Caco-2 (cell line): ENCODE measurements around the gene PCDHGA6. TPM values are rescaled to one million over a fixed set of nuclear protein-coding genes. Genes with fewer than 3 reads are reported as not detected.

ENCODE experiments used
- BruUV-seq: library from RNA; stranded (reverse); fragments of 400-500 nt; replicated peaks from 2 replicates; lab custom pipeline; 2021; lab: Mats Ljungman, UMichigan
- CTCF ChIA-PET: fragments of 300-600 bp; sonication (Branson Sonifier 250); formaldehyde crosslinking; loops from one replicate; lab custom pipeline; 2022; ENCODE audit warnings: antibody characterized with exemption; lab: Charles Lee
- POLR2A ChIA-PET: fragments of 300-600 bp; sonication (Branson Sonifier 250); formaldehyde crosslinking; loops from one replicate; lab custom pipeline; 2022; ENCODE audit warnings: antibody characterized with exemption; lab: Charles Lee
- DNase-seq, 2 experiments: peaks; one replicate each; pipeline versions ENCODE4 v3.0.0 to v3.0.0-alpha.2; 2020 to 2022
- H3K27me3 ChIP-seq: replicated peaks from 2 replicates; pipeline ENCODE4 v1.6.0; 2011; ENCODE audit warnings: low read length; ENCODE audit not compliant: control insufficient read depth, insufficient read depth
- H3K36me3 ChIP-seq: 2 replicates; pipeline ENCODE4 v1.5.1; 2011; ENCODE audit warnings: low read length; ENCODE audit not compliant: control insufficient read depth, insufficient read depth
- H3K4me1 ChIP-seq: fragments of 250-450 bp; sonication (Bioruptor Pico); 2 replicates; pipeline ENCODE4 v1.5.1; 2020; ENCODE audit warnings: mild to moderate bottlenecking
- H3K4me3 ChIP-seq: 2 replicates; pipeline ENCODE4 v1.5.1; 2011; ENCODE audit warnings: low read depth, mild to moderate bottlenecking, control low read depth, low read length
- H3K9me3 ChIP-seq: fragments of 250-450 bp; sonication (Bioruptor Pico); 2 replicates; pipeline ENCODE4 v1.5.1; 2020; ENCODE audit warnings: mild to moderate bottlenecking, moderate library complexity
- H3K27ac Mint-ChIP-seq: one replicate; pipeline ENCODE4 v1.8.0; 2022; ENCODE audit warnings: mixed read lengths; ENCODE audit not compliant: unreplicated experiment
- H3K27me3 Mint-ChIP-seq: one replicate; pipeline ENCODE4 v1.8.0; 2022; ENCODE audit warnings: mixed read lengths; ENCODE audit not compliant: insufficient read depth, unreplicated experiment
- H3K36me3 Mint-ChIP-seq: one replicate; pipeline ENCODE4 v1.8.0; 2022; ENCODE audit warnings: mild to moderate bottlenecking, mixed read lengths; ENCODE audit not compliant: insufficient read depth, unreplicated experiment
- H3K4me1 Mint-ChIP-seq: one replicate; pipeline ENCODE4 v1.8.0; 2022; ENCODE audit warnings: low read depth, mixed read lengths; ENCODE audit not compliant: unreplicated experiment
- H3K4me3 Mint-ChIP-seq: one replicate; pipeline ENCODE4 v1.8.0; 2022; ENCODE audit warnings: mild to moderate bottlenecking, moderate library complexity, mixed read lengths; ENCODE audit not compliant: unreplicated experiment
- H3K9me3 Mint-ChIP-seq: one replicate; pipeline ENCODE4 v1.8.0; 2022; ENCODE audit warnings: mixed read lengths; ENCODE audit not compliant: unreplicated experiment
- intact Hi-C: fragments of 100-400 bp; cut with micrococcal nuclease; formaldehyde crosslinking; loops from one replicate; pipeline ENCODE4 v1.10.0; 2022; ENCODE audit not compliant: unreplicated experiment
- total RNA-seq: library from RNA; stranded (reverse); gene quantifications from 2 replicates; pipeline ENCODE4 v1.2.3, GENCODE V29; 2022
- TF ChIP-seq, protein P1 (sequence below), 2 experiments: fragments of 200-600 bp in 1 of 2; IDR thresholded peaks; 1 replicate in 1 of 2; 2 replicates in 1 of 2; pipeline versions ENCODE4 v1.5.1 to v1.8.0; 2011 to 2022; ENCODE audit warnings: antibody characterized with exemption in 1 of 2, control low read depth in 1 of 2, inconsistent platforms in 1 of 2, low read depth in 1 of 2, low read length in 1 of 2, mild to moderate bottlenecking in 1 of 2, moderate library complexity in 1 of 2; ENCODE audit not compliant: insufficient read depth in 1 of 2, severe bottlenecking in 1 of 2, unreplicated experiment in 1 of 2

Gene PCDHGA6
- total RNA-seq, 1 experiment from 2014 or later = 0.79 TPM

- Mint-ChIP-seq H3K27ac (no peak overlapping the region), H3K9me3 (peaks cover 19% of the 10 kb centered on the region), H3K36me3 (no peaks in the 10 kb centered on the region), H3K4me3 (no peak overlapping the region), H3K27me3 (no peaks in the 10 kb centered on the region), H3K4me1 (no peaks in the 10 kb centered on the region)
- no peak overlapping the region for H3K4me3 ChIP-seq
- ChIA-PET CTCF (interaction anchor here (0.8 kb wide), 1 partner anchor 9 kb away, joined by 3 read pairs; the partner anchor contains the start of gene PCDHGB5), POLR2A (no interaction called here)
- intact Hi-C loops = no loop called here
- no peaks in the 10 kb centered on the region for H3K27me3 ChIP-seq
- BruUV-seq = no TSS peak
- no peak for DNase-seq
- H3K36me3 ChIP-seq = no peaks in the 10 kb centered on the region
- no peaks in the 10 kb centered on the region for H3K9me3 ChIP-seq
- H3K4me1 ChIP-seq = no peaks in the 10 kb centered on the region
- TF ChIP-seq, protein P1, sequence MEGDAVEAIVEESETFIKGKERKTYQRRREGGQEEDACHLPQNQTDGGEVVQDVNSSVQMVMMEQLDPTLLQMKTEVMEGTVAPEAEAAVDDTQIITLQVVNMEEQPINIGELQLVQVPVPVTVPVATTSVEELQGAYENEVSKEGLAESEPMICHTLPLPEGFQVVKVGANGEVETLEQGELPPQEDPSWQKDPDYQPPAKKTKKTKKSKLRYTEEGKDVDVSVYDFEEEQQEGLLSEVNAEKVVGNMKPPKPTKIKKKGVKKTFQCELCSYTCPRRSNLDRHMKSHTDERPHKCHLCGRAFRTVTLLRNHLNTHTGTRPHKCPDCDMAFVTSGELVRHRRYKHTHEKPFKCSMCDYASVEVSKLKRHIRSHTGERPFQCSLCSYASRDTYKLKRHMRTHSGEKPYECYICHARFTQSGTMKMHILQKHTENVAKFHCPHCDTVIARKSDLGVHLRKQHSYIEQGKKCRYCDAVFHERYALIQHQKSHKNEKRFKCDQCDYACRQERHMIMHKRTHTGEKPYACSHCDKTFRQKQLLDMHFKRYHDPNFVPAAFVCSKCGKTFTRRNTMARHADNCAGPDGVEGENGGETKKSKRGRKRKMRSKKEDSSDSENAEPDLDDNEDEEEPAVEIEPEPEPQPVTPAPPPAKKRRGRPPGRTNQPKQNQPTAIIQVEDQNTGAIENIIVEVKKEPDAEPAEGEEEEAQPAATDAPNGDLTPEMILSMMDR (IDR thresholded peaks at IDR 0.05; ENCODE audit: insufficient read depth in 1 of 2, low read depth in 1 of 2, low read length in 1 of 2, severe bottlenecking in 1 of 2, unreplicated experiment in 1 of 2) = no peak
Observed at GRCh38 chr5:141388661-141389060, 15.0 kb downstream of the PCDHGA6 start.

- BruUV-seq = no TSS peak
- POLR2A ChIA-PET = no interaction called here
Observed at GRCh38 chr5:141389153-141390042, 15.7 kb downstream of the PCDHGA6 start.

DNA sequence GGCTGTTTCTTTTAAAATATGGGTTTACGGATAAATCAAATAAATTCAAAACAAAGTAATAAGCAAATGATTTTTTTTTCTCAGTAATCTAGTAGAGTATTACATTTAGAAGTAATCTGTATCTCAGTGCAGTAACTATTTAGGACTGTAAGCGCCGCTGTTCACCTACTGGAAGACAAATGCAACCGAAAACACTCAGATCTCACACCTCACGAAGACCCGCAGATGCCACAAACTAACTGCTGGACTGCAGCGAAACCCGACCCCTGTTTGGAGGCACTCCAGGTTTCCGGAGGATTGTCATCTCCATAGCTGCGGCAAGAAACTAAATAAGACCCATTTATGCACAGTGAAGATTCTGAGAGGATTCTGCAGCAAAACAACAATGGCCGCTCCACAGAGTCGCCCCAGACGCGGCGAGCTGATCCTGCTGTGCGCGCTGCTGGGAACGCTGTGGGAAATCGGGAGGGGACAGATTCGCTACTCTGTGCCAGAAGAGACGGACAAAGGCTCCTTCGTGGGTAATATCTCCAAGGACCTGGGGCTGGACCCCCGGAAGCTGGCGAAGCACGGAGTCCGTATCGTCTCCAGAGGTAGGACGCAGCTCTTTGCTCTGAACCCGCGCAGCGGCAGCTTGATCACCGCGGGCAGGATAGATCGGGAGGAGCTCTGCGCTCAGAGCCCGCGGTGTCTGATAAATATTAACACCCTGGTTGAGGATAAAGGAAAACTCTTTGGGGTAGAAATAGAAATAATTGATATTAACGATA is 18.9 kb downstream of the PCDHGA6 start, which contains the start of gene PCDHGA8:
Gene PCDHGA8 (plus strand): TSS at position 205 of the 770 bp plus-strand sequence. CDS start 181 bp downstream, at position 386.
- TF ChIP-seq, protein P1 (IDR thresholded peaks at IDR 0.05; ENCODE audit: insufficient read depth in 1 of 2, low read depth in 1 of 2, low read length in 1 of 2, severe bottlenecking in 1 of 2, unreplicated experiment in 1 of 2) = peak in 1 of 2 experiments; percentile 3
- Mint-ChIP-seq H3K27me3 (no peaks in the 10 kb centered on the region), H3K9me3 (peaks cover 19% of the 10 kb centered on the region), H3K36me3 (no peaks in the 10 kb centered on the region), H3K4me1 (no peaks in the 10 kb centered on the region), H3K27ac (no peak within 1 kb of the TSS), H3K4me3 (no peak within 1 kb of the TSS)
- Histone ChIP-seq H3K36me3 (no peaks in the 10 kb centered on the region), H3K9me3 (no peaks in the 10 kb centered on the region), H3K4me3 (no peak within 1 kb of the TSS), H3K27me3 (no peaks in the 10 kb centered on the region), H3K4me1 (no peaks in the 10 kb centered on the region)
- ChIA-PET CTCF (no interaction called here), POLR2A (no interaction called here)
- intact Hi-C loops = no loop called here
- no peak for DNase-seq
- BruUV-seq = no TSS peak

More at GRCh38 chr5:141389153-141390042, 15.7 kb downstream of the PCDHGA6 start:
- Mint-ChIP-seq H3K4me1 (no peaks in the 10 kb centered on the region), H3K27ac (no peak overlapping the region), H3K36me3 (no peaks in the 10 kb centered on the region), H3K9me3 (peaks cover 19% of the 10 kb centered on the region), H3K27me3 (no peaks in the 10 kb centered on the region), H3K4me3 (no peak overlapping the region)
- no peaks in the 10 kb centered on the region for H3K4me1 ChIP-seq
- CTCF ChIA-PET = interaction anchor here (0.8 to 1.5 kb wide), 2 partner anchors 8 to 175 kb away, joined by 3 to 5 read pairs; partner anchors contain the start of gene PCDHGB5
- H3K27me3 ChIP-seq = no peaks in the 10 kb centered on the region
- intact Hi-C loops = no loop called here
- H3K9me3 ChIP-seq = no peaks in the 10 kb centered on the region
- no peak for DNase-seq
- no peaks in the 10 kb centered on the region for H3K36me3 ChIP-seq
- TF ChIP-seq, protein P1 (IDR thresholded peaks at IDR 0.05; ENCODE audit: insufficient read depth in 1 of 2, low read depth in 1 of 2, low read length in 1 of 2, severe bottlenecking in 1 of 2, unreplicated experiment in 1 of 2) = no peak
- H3K4me3 ChIP-seq = no peak overlapping the region
